COLO668 (cell line): ENCODE data around the gene LMOD1.
"Not testable (repeated sequence)": the region's sequence is repeated elsewhere in the genome, so short reads cannot be mapped to it uniquely, and the experiment has no call there.

Experiments used
- DNase-seq: peaks from one replicate; lab custom pipeline; 2025; ENCODE audit not compliant: unreplicated experiment; lab: John Stamatoyannopoulos, UW

Gene LMOD1

DNA sequence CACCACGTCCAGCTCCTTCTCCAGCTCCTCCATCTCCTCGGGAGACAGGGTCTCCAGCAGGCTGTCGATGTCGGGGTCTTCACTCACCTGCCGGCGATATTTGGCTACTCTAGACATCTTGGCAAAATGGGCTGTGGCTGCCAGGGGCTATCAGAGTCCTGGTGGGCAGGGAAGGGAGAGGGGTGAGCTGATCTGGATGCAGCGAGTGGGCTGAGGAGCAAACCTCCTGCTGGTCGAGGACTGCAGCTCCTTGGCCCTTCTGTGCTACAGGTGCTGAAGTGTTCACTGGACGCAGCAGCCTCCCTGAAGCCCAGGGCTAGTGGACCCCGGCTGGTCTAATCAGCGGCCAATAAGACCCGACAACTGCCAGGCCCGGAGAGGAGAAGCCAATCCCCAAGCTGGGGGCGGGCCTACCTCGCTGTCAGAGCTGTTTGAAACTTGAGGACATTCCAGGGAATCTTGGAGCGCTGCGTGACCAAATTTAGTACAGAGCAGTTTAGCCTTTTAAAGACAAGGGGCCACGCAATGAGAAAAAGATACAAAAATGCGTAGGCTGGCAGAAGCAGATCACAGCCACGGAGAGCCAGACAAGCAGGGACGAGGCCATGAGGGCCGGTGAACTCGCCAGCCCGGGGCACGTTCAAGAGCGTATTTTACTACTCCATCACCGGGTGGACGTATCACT, at the start of gene LMOD1:
Gene LMOD1, minus strand, starts transcription at position 325 of the 685 bp plus-strand sequence. Its CDS starts 208 bp downstream, at position 117.
- DNase-seq, result no peak

- no peak for DNase-seq
These were observed 44.1 kb upstream of the LMOD1 start for GRCh38 chr1:201990427-201990826.

GRCh38 chr1:201989354-201990128, 43.2 kb upstream of the LMOD1 start:
- DNase-seq, result no peak

DNA sequence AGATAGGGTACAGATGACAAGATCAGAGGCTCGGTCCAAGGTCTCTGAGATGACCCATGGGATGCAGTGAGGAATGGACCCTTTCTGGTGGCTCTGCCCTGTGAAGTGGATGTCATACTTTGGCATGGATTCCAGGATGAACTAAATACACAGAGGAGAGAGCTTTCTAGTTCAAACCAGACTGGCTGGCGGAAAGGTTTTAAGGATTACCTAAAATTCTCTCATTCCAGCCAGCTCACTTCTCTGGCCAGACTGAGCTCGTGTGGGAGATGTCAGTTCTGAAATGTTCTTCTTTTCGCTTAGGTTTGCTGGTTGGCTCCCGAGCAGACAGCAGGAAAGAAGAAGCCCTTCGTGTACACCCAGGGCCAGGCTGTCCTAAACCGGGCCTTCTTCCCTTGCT, 42.3 kb upstream of the LMOD1 start:
- DNase-seq, result no peak

DNA sequence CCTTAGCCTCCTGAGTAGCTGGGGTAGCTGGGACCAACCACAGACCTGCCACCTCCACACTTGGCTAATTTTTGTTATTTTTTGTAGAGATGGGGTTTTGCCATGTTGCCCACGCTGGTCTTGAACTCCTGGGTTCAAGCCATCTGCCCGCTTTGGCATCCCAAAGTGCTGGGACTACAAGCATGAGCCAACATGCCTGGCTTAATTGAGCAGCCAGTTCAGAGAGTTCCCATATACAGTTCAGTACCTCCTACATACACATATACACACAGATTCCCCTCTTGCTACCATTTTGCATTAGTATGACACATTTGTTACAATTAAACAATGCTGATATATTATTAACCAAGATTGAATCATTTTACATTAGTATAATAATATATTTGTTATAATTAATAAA, 39.0 kb upstream of the LMOD1 start:
- DNase-seq, result no peak

DNA sequence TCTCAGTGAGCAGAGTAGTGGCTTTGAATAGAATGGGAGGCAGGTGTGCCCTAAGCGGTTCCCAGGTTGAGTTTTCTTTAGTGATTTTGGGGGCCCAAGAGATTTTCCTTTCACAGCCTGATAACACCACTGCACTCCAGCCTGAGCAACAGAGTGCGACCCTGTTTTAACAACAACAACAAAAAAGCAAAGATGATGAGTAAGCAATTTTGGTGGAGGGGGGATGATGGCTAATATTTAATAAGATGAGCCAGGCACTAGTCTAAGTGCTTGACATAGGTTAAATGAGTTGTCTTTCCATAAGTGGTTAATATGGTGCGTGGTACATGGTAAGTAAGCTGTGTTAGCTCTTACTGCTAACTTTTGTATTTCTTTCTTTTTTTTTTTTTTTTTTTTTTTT, 38.1 kb upstream of the LMOD1 start:
- DNase-seq, result no peak

DNA sequence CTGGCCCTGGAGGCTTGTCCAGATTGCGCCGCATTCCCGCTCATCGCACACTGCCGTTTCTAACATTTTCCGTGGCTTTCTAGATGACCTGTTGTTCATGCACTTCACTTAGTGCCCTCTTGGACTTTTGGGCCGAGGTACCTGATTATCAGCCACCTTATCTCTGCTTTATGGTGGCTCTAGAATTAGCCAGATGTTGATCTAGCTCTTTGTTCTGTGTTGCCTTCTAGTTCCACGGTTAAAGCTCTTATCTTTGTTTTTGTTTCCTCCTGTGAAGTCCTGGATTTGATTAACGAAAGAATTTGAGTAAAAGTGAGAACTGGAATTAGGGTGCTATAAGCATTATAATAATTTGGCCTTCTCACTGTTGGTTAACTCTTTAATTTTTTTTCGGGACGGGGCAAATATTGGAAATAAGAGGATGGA, 37.0 kb upstream of the LMOD1 start:
- DNase-seq, result no peak

GRCh38 chr1:201982623-201983379, 36.5 kb upstream of the LMOD1 start, which contains the start of gene RNPEP:
RNPEP (plus strand) TSS chr1:201982648; CDS start chr1:201982667, 19 bp downstream.
- peak; percentile 89 for DNase-seq

DNA sequence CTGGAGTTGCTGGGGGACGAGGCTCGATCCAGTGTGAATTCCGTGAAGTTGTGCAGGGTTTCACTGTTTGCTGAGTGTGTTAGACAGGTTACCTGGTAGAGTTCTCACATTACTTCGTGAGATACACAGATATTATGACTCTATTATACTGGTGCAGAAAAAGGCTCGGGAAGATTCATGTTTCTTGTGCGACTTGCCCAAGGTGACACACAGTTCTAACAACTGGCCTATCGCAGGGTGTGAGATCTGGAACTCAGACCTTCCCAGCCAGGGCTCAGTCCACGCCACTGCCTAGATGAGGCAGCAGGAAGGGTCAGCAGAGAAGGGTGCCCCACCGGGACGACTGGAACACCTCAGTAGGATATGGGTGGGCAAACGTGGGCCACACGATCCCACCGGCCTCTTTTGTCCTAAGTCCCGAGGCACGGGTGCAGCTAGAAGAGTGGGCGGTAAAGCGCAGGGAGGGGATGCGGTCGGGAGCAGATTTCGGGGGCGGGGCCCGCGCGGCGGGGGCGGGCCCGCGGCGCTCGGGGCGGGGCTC, 35.8 kb upstream of the LMOD1 start:
- no peak for DNase-seq

- DNase-seq, result no peak
These were observed 24.2 kb upstream of the LMOD1 start for GRCh38 chr1:201970334-201971159.

DNA sequence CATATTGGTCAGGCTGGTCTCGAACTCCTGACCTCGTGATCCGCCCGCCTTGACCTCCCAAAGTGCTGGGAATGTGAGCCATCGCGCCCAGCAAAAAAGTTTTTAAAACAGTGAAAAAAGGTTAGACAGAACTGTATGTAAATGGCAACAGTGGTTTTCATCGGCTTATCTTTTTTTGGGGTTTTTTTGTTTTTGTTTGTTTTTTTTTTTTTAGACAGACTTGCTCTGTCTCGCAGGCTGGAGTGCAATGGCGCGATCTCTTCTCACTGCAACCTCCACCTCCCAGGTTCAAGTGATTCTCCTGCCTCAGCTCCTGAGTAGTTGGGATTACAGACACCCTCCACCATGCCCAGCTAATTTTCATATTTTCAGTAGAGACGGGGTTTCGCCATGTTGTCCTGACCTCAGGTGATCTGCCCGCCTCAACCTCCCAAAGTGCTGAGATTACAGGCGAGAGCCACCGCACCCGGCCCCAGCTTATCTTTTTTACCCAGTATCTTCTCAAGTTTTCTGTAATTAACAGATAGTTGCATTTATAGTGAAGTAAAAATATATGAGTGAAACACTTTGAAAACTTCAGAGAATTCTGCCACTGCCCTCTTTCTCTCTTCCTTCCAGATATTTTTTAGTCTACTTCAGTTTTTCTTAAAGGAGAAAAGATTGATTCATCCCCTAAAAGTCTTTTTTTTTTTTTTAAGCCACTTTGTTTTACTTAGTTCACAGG, 22.0 kb upstream of the LMOD1 start:
- DNase-seq, result no peak

DNA sequence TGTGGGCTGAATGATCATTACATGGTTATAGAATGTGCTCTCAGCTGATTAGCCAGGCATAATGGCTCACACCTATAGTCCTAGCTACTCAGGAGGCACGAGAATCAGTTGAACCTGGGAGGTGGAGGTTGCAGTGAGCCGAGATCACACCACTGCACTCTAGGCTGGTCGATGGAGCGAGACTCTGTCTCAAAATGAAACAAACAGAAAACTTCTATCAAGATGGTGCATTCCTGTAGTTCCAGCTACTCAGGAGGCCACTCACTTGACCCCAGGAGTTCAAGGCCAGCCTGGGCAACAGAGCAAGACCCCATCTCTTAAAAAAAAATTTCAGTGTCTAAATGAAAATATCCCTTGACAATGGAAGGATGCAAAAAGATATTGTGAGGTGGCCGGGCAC, 19.8 kb upstream of the LMOD1 start:
- no peak for DNase-seq

GRCh38 chr1:201964261-201964660, 17.9 kb upstream of the LMOD1 start:
- DNase-seq, result no peak

DNA sequence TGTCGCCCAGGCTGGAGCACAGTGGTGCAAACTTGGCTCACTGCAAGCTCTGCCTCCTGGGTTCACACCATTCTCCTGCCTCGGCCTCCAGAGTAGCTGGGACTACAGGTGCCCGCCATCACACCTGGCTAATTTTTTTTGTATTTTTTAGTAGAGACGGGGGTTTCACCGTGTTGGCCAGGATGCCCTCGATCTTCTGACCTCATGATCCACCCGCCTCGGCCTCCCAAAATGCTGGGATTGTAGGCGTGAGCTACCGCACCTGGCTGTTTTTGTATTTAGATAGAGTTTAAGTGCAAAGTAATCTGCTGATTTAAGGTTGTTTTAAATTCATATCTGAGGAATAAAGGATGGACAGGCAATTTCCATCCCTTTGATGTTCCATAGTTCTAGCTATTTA, 16.0 kb upstream of the LMOD1 start:
- DNase-seq, result not testable (repeated sequence)

- no peak for DNase-seq
These were observed 12.0 kb upstream of the LMOD1 start for GRCh38 chr1:201958348-201958747.

GRCh38 chr1:201955729-201956143, 9.4 kb upstream of the LMOD1 start:
- DNase-seq, result peak; percentile 74

- peak; percentile 98 for DNase-seq
These were observed 8.8 kb upstream of the LMOD1 start, which contains the start of gene TIMM17A for GRCh38 chr1:201955009-201955728. TIMM17A (plus strand) TSS chr1:201955503; CDS start chr1:201955527, 24 bp downstream.

GRCh38 chr1:201954263-201955008, 8.1 kb upstream of the LMOD1 start:
- no peak for DNase-seq
